Endodermal cell (in vitro differentiated cells): ENCODE measurements around the gene RCAN1. TPM values are rescaled to one million over a fixed set of nuclear protein-coding genes. Genes with fewer than 3 reads are reported as not detected.

ENCODE experiments used
- DNase-seq: peaks from one replicate; pipeline ENCODE4 v3.0.0-alpha.2; 2017
- H3K27ac ChIP-seq: 2 replicates; pipeline ENCODE4 v1.5.1; 2013; ENCODE audit warnings: mild to moderate bottlenecking, low read depth, low read length, moderate library complexity
- H3K27me3 ChIP-seq: 2 replicates; pipeline ENCODE4 v1.6.1; 2013; ENCODE audit warnings: mild to moderate bottlenecking, low read length, moderate library complexity; ENCODE audit not compliant: insufficient read depth, control insufficient read depth, poor library complexity, severe bottlenecking
- H3K36me3 ChIP-seq: 2 replicates; pipeline ENCODE4 v1.7.0; 2013; ENCODE audit warnings: mild to moderate bottlenecking, low read length, moderate library complexity; ENCODE audit not compliant: control insufficient read depth, insufficient read depth
- H3K4me1 ChIP-seq: one replicate; pipeline ENCODE4 v1.7.0; 2013; ENCODE audit warnings: low read length; ENCODE audit not compliant: control insufficient read depth, insufficient read depth
- H3K4me3 ChIP-seq: 2 replicates; pipeline ENCODE4 v1.5.1; 2013; ENCODE audit warnings: mild to moderate bottlenecking, low read length, moderate library complexity
- H3K9ac ChIP-seq: 2 replicates; pipeline ENCODE4 v1.6.1; 2013; ENCODE audit warnings: mild to moderate bottlenecking, low read length, moderate library complexity; ENCODE audit not compliant: poor library complexity, severe bottlenecking; ENCODE audit errors: extremely low read depth
- H3K9me3 ChIP-seq: 2 replicates; pipeline ENCODE4 v1.6.1; 2013; ENCODE audit warnings: mild to moderate bottlenecking, low read length, moderate library complexity; ENCODE audit not compliant: control insufficient read depth
- H3K27ac Mint-ChIP-seq: 2 replicates; pipeline ENCODE4 v1.8.0; 2020; ENCODE audit warnings: mixed read lengths
- H3K27me3 Mint-ChIP-seq: 2 replicates; pipeline ENCODE4 v1.8.0; 2021; ENCODE audit warnings: mild to moderate bottlenecking, mixed read lengths; ENCODE audit not compliant: insufficient read depth
- H3K36me3 Mint-ChIP-seq: 2 replicates; pipeline ENCODE4 v1.8.0; 2020; ENCODE audit warnings: low read depth, mixed read lengths
- H3K4me1 Mint-ChIP-seq: 2 replicates; pipeline ENCODE4 v1.8.0; 2020; ENCODE audit warnings: mixed read lengths
- H3K4me3 Mint-ChIP-seq: 2 replicates; pipeline ENCODE4 v1.8.0; 2020; ENCODE audit warnings: mild to moderate bottlenecking, moderate library complexity, mixed read lengths
- H3K9me3 Mint-ChIP-seq: 2 replicates; pipeline ENCODE4 v1.8.0; 2020; ENCODE audit warnings: mild to moderate bottlenecking, mixed read lengths
- CTCF ChIP-seq: fragments of 200-600 bp; sonication (generic); conservative IDR thresholded peaks from 2 replicates; pipeline ENCODE4 v1.5.0; 2021; ENCODE audit warnings: antibody characterized with exemption, mild to moderate bottlenecking
- WGBS, 2 experiments: methylation state at CpG; one replicate each; pipeline versions ENCODE4 v1.1.5 to v1.1.7; 2013; ENCODE audit warnings: missing lambda C conversion rate in 2 of 2, mixed read lengths in 1 of 2; ENCODE audit not compliant: insufficient coverage in 1 of 2, insufficient read length in 1 of 2; 5-methylcytosine and 5-hydroxymethylcytosine counted together
- total RNA-seq, 2 donors: library from RNA; stranded (reverse); fragmentation: NEBNext Ultra II Directional in 1 of 2; extraction: Animal tissue kit (Norgen Biotek cat#: 25700) in 1 of 2; gene quantifications; 2 replicates in 1 of 2; 3 replicates in 1 of 2; pipeline ENCODE4 v1.2.1, GENCODE V29; 2021

RCAN1 gene
- total RNA-seq, 2 donors from 2014 or later, result 6.1 to 6.7 TPM

GRCh38 chr21:34598931-34599400 lies 15.9 kb downstream of the RCAN1 start:
- no peaks in the 10 kb centered on the region for H3K9me3 ChIP-seq
- 92% methylated on average over 2 to 4 of the region's 4 CpGs for WGBS, 2 experiments
- no peak for DNase-seq
- Mint-ChIP-seq H3K4me3 (no peak overlapping the region), H3K36me3 (no peaks in the 10 kb centered on the region), H3K27ac (no peak overlapping the region), H3K9me3 (no peaks in the 10 kb centered on the region), H3K27me3 (no peaks in the 10 kb centered on the region), H3K4me1 (peaks cover 8% of the 10 kb centered on the region)
- no peak overlapping the region for H3K4me3 ChIP-seq
- no peak overlapping the region for H3K27ac ChIP-seq
- no peak for TF ChIP-seq CTCF
- H3K9ac ChIP-seq, result no peak overlapping the region
- H3K36me3 ChIP-seq, result no peaks in the 10 kb centered on the region
- H3K27me3 ChIP-seq, result no peaks in the 10 kb centered on the region
- H3K4me1 ChIP-seq, result peaks cover 9% of the 10 kb centered on the region

- H3K4me3 Mint-ChIP-seq, result no peak overlapping the region
- Histone ChIP-seq H3K4me3 (no peak overlapping the region), H3K9ac (no peak overlapping the region), H3K27ac (no peak overlapping the region), H3K9me3 (no peaks in the 10 kb centered on the region), H3K36me3 (no peaks in the 10 kb centered on the region), H3K27me3 (no peaks in the 10 kb centered on the region), H3K4me1 (peaks cover 9% of the 10 kb centered on the region)
- H3K36me3 Mint-ChIP-seq, result no peaks in the 10 kb centered on the region
- WGBS, 2 experiments, result 91 to 95% methylated on average over 3 to 4 of the region's 5 CpGs
- TF ChIP-seq CTCF, result no peak
- H3K27ac Mint-ChIP-seq, result no peak overlapping the region
- H3K9me3 Mint-ChIP-seq, result no peaks in the 10 kb centered on the region
- DNase-seq, result peak; percentile 2
- peaks cover 8% of the 10 kb centered on the region for H3K4me1 Mint-ChIP-seq
- H3K27me3 Mint-ChIP-seq, result no peaks in the 10 kb centered on the region
Observed at GRCh38 chr21:34597406-34597805, 17.5 kb downstream of the RCAN1 start.

GRCh38 chr21:34596561-34597271 lies 18.2 kb downstream of the RCAN1 start:
- Mint-ChIP-seq H3K27me3 (peaks cover 2% of the 10 kb centered on the region), H3K9me3 (no peaks in the 10 kb centered on the region), H3K4me1 (peaks cover 8% of the 10 kb centered on the region), H3K4me3 (no peak overlapping the region), H3K36me3 (no peaks in the 10 kb centered on the region), H3K27ac (no peak overlapping the region)
- Histone ChIP-seq H3K4me3 (no peak overlapping the region), H3K9ac (no peak overlapping the region), H3K36me3 (no peaks in the 10 kb centered on the region), H3K4me1 (peaks cover 9% of the 10 kb centered on the region), H3K9me3 (no peaks in the 10 kb centered on the region), H3K27ac (no peak overlapping the region), H3K27me3 (no peaks in the 10 kb centered on the region)
- no peak for TF ChIP-seq CTCF
- peak; percentile 34 for DNase-seq
- 90 to 95% methylated on average over 11 to 18 of the region's 18 CpGs for WGBS, 2 experiments
